GM21367 (cell line): ENCODE measurements around the gene FOXQ1.

Source experiments
- ATAC-seq: cut with Tn5 transposase; IDR thresholded peaks from one replicate; pipeline ENCODE4 v1.9.1; 2021; ENCODE audit not compliant: unreplicated experiment

Gene FOXQ1

DNA sequence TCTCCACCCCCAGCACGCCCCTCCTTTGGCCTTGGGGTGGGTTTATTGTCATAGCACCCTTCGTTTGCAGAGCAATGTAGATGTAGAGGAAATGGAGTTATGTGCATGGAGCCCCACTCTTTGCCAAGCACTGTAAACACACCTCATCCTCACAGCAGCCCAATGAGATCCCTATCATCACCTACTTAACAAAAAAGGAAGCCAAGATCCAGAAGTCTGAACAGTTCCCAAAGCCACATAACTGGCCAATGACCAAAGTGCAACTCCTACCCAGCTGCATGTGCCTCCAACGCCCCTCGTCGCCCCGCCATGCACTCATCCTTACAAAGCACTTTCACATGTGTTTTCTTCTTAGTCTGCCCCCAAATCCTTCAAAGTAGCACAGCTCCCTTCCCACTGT lies 21.8 kb upstream of the FOXQ1 start:
- ATAC-seq = no peak

DNA sequence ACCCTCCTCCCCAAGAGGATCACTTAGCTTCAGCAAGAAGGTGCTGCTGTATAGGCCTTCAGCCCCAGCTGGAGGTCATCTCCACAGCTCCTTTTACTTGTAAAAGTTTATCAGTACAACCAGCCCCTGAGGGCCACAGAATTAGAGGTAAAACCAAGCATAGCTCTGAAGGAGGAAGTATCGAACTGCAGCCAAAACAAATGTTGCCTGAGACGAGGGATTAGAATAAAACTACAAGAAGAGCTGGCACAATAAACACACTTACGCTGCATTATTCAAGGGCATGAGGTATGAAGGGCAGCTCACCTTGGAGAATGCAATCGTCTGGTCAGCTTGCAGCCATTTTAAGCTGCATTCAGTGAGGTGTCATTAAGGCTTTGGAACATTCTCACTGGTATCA lies 21.1 kb upstream of the FOXQ1 start:
- ATAC-seq = no peak

GRCh38 chr6:1291381-1291780 lies 20.5 kb upstream of the FOXQ1 start:
- ATAC-seq = no peak

- ATAC-seq = no peak
These were observed 16.5 kb upstream of the FOXQ1 start for GRCh38 chr6:1295420-1295819.

GRCh38 chr6:1296079-1296478 lies 15.8 kb upstream of the FOXQ1 start:
- no peak for ATAC-seq

- ATAC-seq = no peak
These were observed 15.4 kb upstream of the FOXQ1 start for GRCh38 chr6:1296542-1296941.

DNA sequence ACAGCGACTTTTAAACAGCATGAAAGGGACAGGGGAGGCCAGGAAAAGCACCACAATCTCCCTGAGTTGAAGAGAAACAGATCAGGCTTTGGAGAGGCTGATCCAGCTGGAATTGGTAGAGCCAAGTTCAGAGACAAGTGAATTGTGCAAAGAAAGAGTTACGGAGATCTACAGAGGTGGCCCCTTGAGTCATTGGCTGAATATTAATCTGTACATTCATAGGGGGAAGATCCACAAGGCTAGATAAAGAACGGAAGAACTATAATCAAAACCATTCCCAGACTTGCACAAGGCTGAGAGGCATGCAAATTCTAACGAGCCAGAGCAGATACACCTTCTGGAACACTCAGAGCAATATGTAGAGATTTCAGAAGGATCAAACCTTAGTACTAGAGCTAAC lies 14.2 kb upstream of the FOXQ1 start:
- no peak for ATAC-seq

GRCh38 chr6:1298768-1299167 lies 13.1 kb upstream of the FOXQ1 start:
- no peak for ATAC-seq

- no peak for ATAC-seq
These were observed 5.8 kb upstream of the FOXQ1 start for GRCh38 chr6:1306133-1306532.

GRCh38 chr6:1309366-1309765 lies 2.5 kb upstream of the FOXQ1 start:
- no peak for ATAC-seq

DNA sequence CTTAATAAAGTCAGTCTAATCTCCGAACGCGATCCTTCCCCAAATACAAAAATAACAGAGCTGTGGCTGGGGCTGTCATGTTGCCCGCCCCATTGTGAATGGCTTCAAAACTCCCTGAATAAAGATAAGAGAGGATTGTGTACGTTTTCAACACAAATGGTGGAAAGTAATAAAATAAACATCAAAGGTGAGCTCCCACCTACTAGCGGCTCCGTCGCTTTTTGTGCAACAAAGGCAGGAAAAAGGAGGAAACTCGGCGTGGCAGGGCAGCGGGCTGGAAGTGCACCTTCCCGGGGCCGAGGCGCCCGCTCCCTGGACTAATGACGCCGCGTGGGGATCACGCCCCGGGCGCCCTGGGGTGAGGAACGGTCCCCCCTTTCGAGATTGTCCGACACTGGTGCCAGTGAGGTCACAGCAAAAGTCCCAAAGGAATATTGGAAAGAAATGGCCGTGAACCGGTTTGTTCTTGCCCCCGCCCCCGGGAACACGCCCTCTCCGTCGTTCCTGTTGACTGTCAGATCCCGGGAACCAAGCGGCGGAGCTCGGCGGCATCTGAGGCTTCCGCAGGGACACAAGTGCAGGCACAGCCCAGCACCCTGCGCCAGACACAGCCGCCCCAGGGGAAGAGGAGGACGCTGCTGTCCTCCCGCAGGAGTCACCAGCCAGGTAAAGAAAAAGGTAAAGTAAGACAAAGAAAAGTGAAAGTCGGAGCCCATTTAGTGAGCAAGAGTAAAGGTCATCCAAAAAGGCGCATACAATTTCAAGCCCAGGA lies 1.1 kb upstream of the FOXQ1 start:
- ATAC-seq = no peak

- no peak for ATAC-seq
These were observed 240 bp downstream of the FOXQ1 start for GRCh38 chr6:1312203-1312472.

- ATAC-seq = no peak
These were observed 822 bp downstream of the FOXQ1 start for GRCh38 chr6:1312473-1313367.

DNA sequence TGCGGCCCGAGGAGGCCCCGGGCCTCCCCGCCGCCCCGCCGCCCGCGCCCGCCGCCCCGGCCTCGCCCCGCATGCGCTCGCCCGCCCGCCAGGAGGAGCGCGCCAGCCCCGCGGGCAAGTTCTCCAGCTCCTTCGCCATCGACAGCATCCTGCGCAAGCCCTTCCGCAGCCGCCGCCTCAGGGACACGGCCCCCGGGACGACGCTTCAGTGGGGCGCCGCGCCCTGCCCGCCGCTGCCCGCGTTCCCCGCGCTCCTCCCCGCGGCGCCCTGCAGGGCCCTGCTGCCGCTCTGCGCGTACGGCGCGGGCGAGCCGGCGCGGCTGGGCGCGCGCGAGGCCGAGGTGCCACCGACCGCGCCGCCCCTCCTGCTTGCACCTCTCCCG lies 1.5 kb downstream of the FOXQ1 start:
- ATAC-seq = no peak

DNA sequence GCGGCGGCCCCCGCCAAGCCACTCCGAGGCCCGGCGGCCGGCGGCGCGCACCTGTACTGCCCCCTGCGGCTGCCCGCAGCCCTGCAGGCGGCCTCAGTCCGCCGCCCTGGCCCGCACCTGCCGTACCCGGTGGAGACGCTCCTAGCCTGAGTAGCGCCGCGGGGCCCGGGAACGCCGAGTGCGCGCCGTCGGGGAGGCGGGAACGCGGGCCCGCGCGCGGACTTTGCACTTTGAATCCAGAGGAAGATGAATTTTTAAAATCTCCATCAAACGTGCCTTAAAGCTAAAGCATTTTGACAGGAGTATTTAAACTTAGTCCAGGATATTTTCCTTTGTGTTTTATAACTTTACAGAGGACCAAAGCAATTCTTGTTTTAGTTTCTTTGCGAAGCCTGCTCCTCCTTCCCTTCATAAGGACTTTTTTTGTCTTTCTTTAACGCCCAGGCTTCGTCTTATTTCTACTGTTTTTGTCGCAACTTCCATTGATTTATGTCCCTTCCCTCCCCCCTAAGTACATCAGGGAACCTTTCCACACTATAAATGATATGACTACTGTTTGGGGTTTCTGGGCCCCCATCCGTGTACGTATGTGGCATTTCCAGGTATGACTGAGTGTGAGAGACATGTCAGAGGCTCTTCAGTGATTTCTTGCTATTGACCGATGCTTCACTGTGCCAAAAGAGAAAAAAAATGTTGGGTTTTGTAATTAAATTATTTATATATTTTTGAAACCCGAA lies 2.0 kb downstream of the FOXQ1 start:
- no peak for ATAC-seq

DNA sequence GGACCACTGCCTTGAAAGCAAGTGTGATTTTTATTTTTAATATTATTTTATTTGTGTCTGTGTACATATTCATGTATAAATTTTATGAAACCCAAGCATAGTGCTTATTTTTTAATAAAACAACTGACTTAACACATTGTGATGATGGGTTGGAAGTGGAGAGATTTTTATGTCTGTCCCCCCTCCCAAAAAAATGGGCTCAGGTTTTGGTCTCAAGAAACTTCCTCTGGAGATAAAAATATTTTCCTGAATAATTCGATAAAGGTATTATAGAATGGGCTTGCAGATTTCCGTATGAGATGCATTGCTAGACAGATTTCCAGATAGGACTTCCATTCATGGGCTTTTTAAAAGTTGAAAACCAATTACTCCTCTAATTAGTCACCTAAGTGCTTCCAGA lies 2.7 kb downstream of the FOXQ1 start:
- ATAC-seq = no peak

DNA sequence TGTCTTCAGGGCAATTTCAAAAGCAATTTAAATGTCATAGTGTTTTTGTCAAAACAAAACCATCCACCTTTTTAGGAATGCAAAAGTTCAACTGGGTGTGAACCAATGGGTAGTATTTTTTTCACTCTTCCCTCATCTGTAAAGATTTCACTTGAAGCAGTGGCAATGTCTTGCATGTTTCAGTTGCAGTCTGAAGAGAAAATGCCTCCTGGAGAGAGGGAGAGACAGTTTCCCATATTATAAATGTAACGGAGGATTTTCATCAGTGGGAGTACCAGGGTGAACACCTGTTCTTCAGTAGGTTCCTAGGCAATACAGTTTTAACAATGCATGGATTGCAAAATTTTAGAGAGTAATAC lies 3.3 kb downstream of the FOXQ1 start:
- no peak for ATAC-seq

- no peak for ATAC-seq
These were observed 3.9 kb downstream of the FOXQ1 start for GRCh38 chr6:1315560-1316386.

DNA sequence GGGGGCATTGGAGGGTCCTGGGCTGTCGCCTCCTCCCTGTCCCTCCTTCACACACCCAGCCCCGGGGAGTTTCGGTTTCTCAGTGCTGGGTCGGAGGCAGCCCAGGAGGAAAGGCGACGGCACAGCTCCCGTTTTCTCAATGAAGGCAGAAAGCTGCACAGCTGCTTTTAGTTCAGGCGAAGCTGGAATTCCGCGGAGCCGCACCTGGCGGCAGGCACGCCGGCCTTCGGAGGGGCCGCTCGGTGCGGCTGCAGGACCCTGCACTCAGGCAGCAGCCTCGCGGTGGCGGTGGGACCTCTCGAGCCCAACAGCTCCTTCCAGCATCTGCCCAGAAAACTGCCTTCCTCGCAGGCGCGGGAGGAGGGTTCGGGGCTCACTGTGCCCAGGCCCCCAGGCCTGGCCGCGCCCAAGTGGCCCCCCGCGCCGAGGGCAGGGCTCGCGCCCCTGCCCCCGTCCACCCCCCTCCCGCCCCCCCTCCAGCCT lies 4.6 kb downstream of the FOXQ1 start:
- ATAC-seq = no peak

- no peak for ATAC-seq
These were observed 5.5 kb downstream of the FOXQ1 start for GRCh38 chr6:1317302-1317815.

DNA sequence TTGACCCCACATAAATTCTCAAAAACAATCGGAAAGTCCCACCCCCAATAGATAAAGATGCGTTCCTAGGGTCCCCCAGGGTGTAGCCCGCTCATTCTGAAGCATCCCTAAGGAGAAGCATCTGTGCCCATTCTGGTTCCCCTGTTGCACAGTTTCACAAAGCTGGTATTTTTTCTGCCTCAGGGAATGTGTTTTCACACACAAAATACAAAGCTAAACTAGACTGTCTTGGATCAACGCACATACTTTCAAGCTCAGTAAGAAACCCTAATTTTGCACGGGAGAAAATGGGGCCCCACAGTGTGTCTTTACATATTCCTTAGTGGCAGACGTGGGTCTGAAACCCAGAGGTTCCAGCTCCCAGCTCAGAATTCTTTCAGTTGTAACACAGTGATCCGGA lies 6.1 kb downstream of the FOXQ1 start:
- no peak for ATAC-seq
